HCT116 (cell line): Measurements from ENCODE around the gene TMEM79. TPM values are rescaled to one million over a fixed set of nuclear protein-coding genes. Genes with fewer than 3 reads are reported as not detected.

Source experiments
- ATAC-seq: fragments of 200-7000 bp; cut with Tn5 transposase; 2 replicates; pipeline ENCODE4 v1.9.1; 2020; ENCODE audit warnings: mild to moderate bottlenecking, moderate library complexity
- BruUV-seq: library from RNA; stranded (reverse); fragments of 400-500 nt; replicated peaks from 2 replicates; lab custom pipeline; 2021; lab: Mats Ljungman, UMichigan
- CTCF ChIA-PET: fragments of 300-600 bp; sonication (Branson Sonifier 250); formaldehyde crosslinking; loops from one replicate; lab custom pipeline; 2021; ENCODE audit warnings: antibody characterized with exemption; lab: Charles Lee
- POLR2A ChIA-PET: fragments of 300-600, 350-600 bp; sonication (Branson Sonifier 250); formaldehyde crosslinking; loops from one replicate; lab custom pipeline; 2021; ENCODE audit warnings: antibody characterized with exemption; lab: Charles Lee
- RAD21 ChIA-PET, 2 experiments: fragments of 300-600 bp; sonication (Branson Sonifier 250); formaldehyde crosslinking; loops; one replicate each; lab custom pipeline; 2023; ENCODE audit warnings: low total read pairs in 2 of 2; ENCODE audit not compliant: uncharacterized antibody in 2 of 2, unreplicated experiment in 2 of 2, low non-redundant PET in 1 of 2; lab: Charles Lee
- DNase-seq: peaks from one replicate; pipeline ENCODE4 v3.0.0-alpha.2; 2010; ENCODE audit warnings: low read depth, low spot score
- H2AFZ ChIP-seq: fragments of 200-600 bp; shearing (Covaris generic), sonication (generic); 2 replicates; pipeline ENCODE4 v1.6.1; 2017; ENCODE audit warnings: low read depth, mixed run types, mixed read lengths, antibody characterized with exemption, low read length; ENCODE audit not compliant: poor library complexity, severe bottlenecking
- H3K27ac ChIP-seq: 2 replicates; pipeline ENCODE4 v1.5.1; 2012; ENCODE audit warnings: low read depth, low read length
- H3K27me3 ChIP-seq: fragments of 200-600 bp; sonication (generic); 2 replicates; pipeline ENCODE4 v1.6.1; 2016; ENCODE audit warnings: mixed run types, low read length, mixed read lengths; ENCODE audit not compliant: insufficient read depth
- H3K36me3 ChIP-seq, 2 experiments: fragments of 200-500 bp in 1 of 2; fragments of 200-600 bp in 1 of 2; sonication (Bioruptor generic) in 1 of 2; sonication (generic) in 1 of 2; 2 replicates each; pipeline versions ENCODE4 v1.5.1 to v1.6.1; 2014 to 2016; ENCODE audit warnings: low read length in 2 of 2, inconsistent platforms in 1 of 2, mixed read lengths in 1 of 2, mixed run types in 1 of 2; ENCODE audit not compliant: insufficient read depth in 2 of 2, control insufficient read depth in 1 of 2
- H3K4me1 ChIP-seq, 2 experiments: fragments of 200-600 bp in 1 of 2; sonication (generic) in 1 of 2; 2 replicates each; pipeline versions ENCODE4 v1.5.1 to v1.6.1; 2012 to 2017; ENCODE audit warnings: low read length in 2 of 2, inconsistent platforms in 1 of 2, mild to moderate bottlenecking in 1 of 2, mixed read lengths in 1 of 2, mixed run types in 1 of 2, moderate library complexity in 1 of 2; ENCODE audit not compliant: insufficient read depth in 2 of 2, control insufficient read depth in 1 of 2
- H3K4me2 ChIP-seq: fragments of 200-600 bp; sonication (generic); 2 replicates; pipeline ENCODE4 v1.6.1; 2017; ENCODE audit warnings: mixed run types, low read length, mixed read lengths
- H3K4me3 ChIP-seq, 2 experiments: fragments of 200-600 bp in 1 of 2; sonication (generic) in 1 of 2; replicated peaks in 1 of 2; 2 replicates each; pipeline ENCODE4 v1.5.1; 2011 to 2016; ENCODE audit warnings: low read length in 2 of 2, control low read depth in 1 of 2, low read depth in 1 of 2, mild to moderate bottlenecking in 1 of 2, mixed read lengths in 1 of 2, mixed run types in 1 of 2
- H3K79me2 ChIP-seq: fragments of 200-600 bp; sonication (generic); 2 replicates; pipeline ENCODE4 v1.6.1; 2017; ENCODE audit warnings: mild to moderate bottlenecking, mixed run types, low read length, moderate library complexity, mixed read lengths; ENCODE audit not compliant: insufficient read depth
- H3K9ac ChIP-seq: fragments of 200-600 bp; sonication (generic); 2 replicates; pipeline ENCODE4 v1.6.1; 2016; ENCODE audit warnings: low read length, mixed read lengths
- H3K9me2 ChIP-seq: fragments of 200-600 bp; sonication (generic), shearing (Covaris generic); 2 replicates; pipeline ENCODE4 v1.6.1; 2017; ENCODE audit warnings: mixed run types, mild to moderate bottlenecking, moderate library complexity; ENCODE audit not compliant: insufficient read depth
- H3K9me3 ChIP-seq, 2 experiments: fragments of 200-500 bp in 1 of 2; fragments of 200-600 bp in 1 of 2; sonication (Bioruptor generic) in 1 of 2; sonication (generic) in 1 of 2; 2 replicates each; pipeline ENCODE4 v1.6.1; 2014 to 2017; ENCODE audit warnings: low read length in 2 of 2, mixed read lengths in 2 of 2, inconsistent platforms in 1 of 2, low read depth in 1 of 2, mild to moderate bottlenecking in 1 of 2, mixed run types in 1 of 2, moderate library complexity in 1 of 2; ENCODE audit not compliant: control insufficient read depth in 1 of 2, insufficient read depth in 1 of 2
- H4K20me1 ChIP-seq: fragments of 200-600 bp; sonication (generic), shearing (Covaris generic); 2 replicates; pipeline ENCODE4 v1.6.1; 2017; ENCODE audit warnings: mixed run types, mild to moderate bottlenecking, moderate library complexity; ENCODE audit not compliant: insufficient read depth
- CBX3 ChIP-seq: IDR thresholded peaks from 2 replicates; pipeline ENCODE4 v1.6.1; 2012; ENCODE audit warnings: low read depth
- CEBPB ChIP-seq: IDR thresholded peaks from 2 replicates; pipeline ENCODE4 v1.6.1; 2012; ENCODE audit warnings: low read depth
- CTCF ChIP-seq, 3 experiments: fragments of 200-600 bp in 1 of 3; sonication (generic) in 1 of 3; IDR thresholded peaks in 2 of 3; conservative IDR thresholded peaks in 1 of 3; 2 replicates each; pipeline ENCODE4 v1.5.1; 2012 to 2017; ENCODE audit warnings: low read depth in 2 of 3, low read length in 2 of 3, antibody characterized with exemption in 1 of 3, borderline replicate concordance in 1 of 3, control low read depth in 1 of 3, mild to moderate bottlenecking in 1 of 3, mixed read lengths in 1 of 3, mixed run types in 1 of 3, moderate library complexity in 1 of 3; ENCODE audit not compliant: insufficient read depth in 1 of 3
- EZH2 ChIP-seq: fragments of 200-600 bp; sonication (generic); IDR thresholded peaks from 2 replicates; pipeline ENCODE4 v1.6.1; 2017; ENCODE audit warnings: antibody characterized with exemption, mixed run types
- JUND ChIP-seq: IDR thresholded peaks from 2 replicates; pipeline ENCODE4 v1.6.1; 2012
- POLR2A ChIP-seq: IDR thresholded peaks from 2 replicates; pipeline ENCODE4 v1.7.0; 2011; ENCODE audit warnings: borderline replicate concordance; ENCODE audit not compliant: insufficient read depth, insufficient read length; ENCODE audit errors: extremely low read depth
- RAD21 ChIP-seq: IDR thresholded peaks from 2 replicates; pipeline ENCODE4 v1.6.1; 2012; ENCODE audit warnings: low read depth, mild to moderate bottlenecking
- intact Hi-C: fragments of 100-400 bp; cut with micrococcal nuclease; formaldehyde crosslinking; loops from 2 replicates; pipeline ENCODE4 v1.10.0; 2022
- total RNA-seq: library from RNA; stranded (reverse); gene quantifications from one replicate; pipeline ENCODE4 v1.2.1, GENCODE V29; 2021; ENCODE audit not compliant: unreplicated experiment

The TMEM79 gene
- total RNA-seq, 1 experiment from 2014 or later: 6.3 TPM

GRCh38 chr1:156336242-156336641 is 52.1 kb downstream of the TMEM79 start:
- H3K4me2 ChIP-seq: peak overlapping the region; percentile 86
- H3K36me3 ChIP-seq: peaks cover 43 to 44% of the 10 kb centered on the region in 2 experiments
- no peaks in the 10 kb centered on the region for H3K27me3 ChIP-seq
- POLR2A ChIA-PET: interaction anchor here (0.8 kb wide), 1 partner anchor 17 kb away, joined by 3 read pairs; no protein-coding TSS in a partner anchor
- BruUV-seq: no TSS peak
- H3K9me3 ChIP-seq: no peaks in the 10 kb centered on the region
- H3K27ac ChIP-seq: peak overlapping the region; percentile 78; the same call in 1 of the 2 replicates
- peak overlapping the region; percentile 91; the same call in 1 of the 2 replicates for H3K9ac ChIP-seq
- peaks cover 67% of the 10 kb centered on the region for H3K79me2 ChIP-seq
- CTCF ChIA-PET: no interaction called here
- intact Hi-C loops: no loop called here
- no peak overlapping the region for H2AFZ ChIP-seq
- peaks cover 29% of the 10 kb centered on the region; the same call in 1 of the 2 replicates for H4K20me1 ChIP-seq
- TF ChIP-seq POLR2A (no peak), CTCF (IDR thresholded peaks at IDR 0.05 in 2 of 3, conservative IDR thresholded peaks at IDR 0.05 in 1 of 3; ENCODE audit: borderline replicate concordance in 1 of 3, insufficient read depth in 1 of 3, low read depth in 2 of 3, low read length in 2 of 3) (peak in 2 of 3 experiments; percentile 41 to 57; a peak in 4 of 6 replicates)
- DNase-seq (peak; percentile 19), ATAC-seq (no peak)
- no peaks in the 10 kb centered on the region for H3K9me2 ChIP-seq
- H3K4me3 ChIP-seq: peak overlapping the region; percentile 75 to 98
- RAD21 ChIA-PET: no interaction called here
- H3K4me1 ChIP-seq: peaks cover 7 to 22% of the 10 kb centered on the region in 2 experiments

- DNase-seq: no peak
- ATAC-seq: peak; percentile 5
- H2AFZ ChIP-seq: no peak overlapping the region
- TF ChIP-seq JUND (no peak), POLR2A (no peak), CBX3 (no peak), CEBPB (no peak), EZH2 (no peak), RAD21 (no peak)
- CTCF ChIA-PET: interaction anchor here (0.9 to 1.1 kb wide), 2 partner anchors 15 to 18 kb away, joined by 3 to 4 read pairs; no protein-coding TSS in a partner anchor
- peak overlapping the region; percentile 86 for H3K4me2 ChIP-seq
- RAD21 ChIA-PET: no interaction called here
- intact Hi-C loops: no loop called here
- peak overlapping the region; percentile 91 for H3K9ac ChIP-seq
- no peaks in the 10 kb centered on the region for H3K27me3 ChIP-seq
- peaks cover 7 to 22% of the 10 kb centered on the region in 2 experiments for H3K4me1 ChIP-seq
- H3K36me3 ChIP-seq: peaks cover 36 to 41% of the 10 kb centered on the region in 2 experiments
- BruUV-seq: TSS peak; percentile 44
- peaks cover 58% of the 10 kb centered on the region for H3K79me2 ChIP-seq
- peak overlapping the region; percentile 75 to 98 for H3K4me3 ChIP-seq
- H3K9me3 ChIP-seq: no peaks in the 10 kb centered on the region
- peaks cover 26% of the 10 kb centered on the region; the same call in 1 of the 2 replicates for H4K20me1 ChIP-seq
- POLR2A ChIA-PET: interaction anchor here (0.7 to 1.3 kb wide), 2 partner anchors 15 to 23 kb away, joined by 3 read pairs; no protein-coding TSS in a partner anchor
- peak overlapping the region; percentile 78 for H3K27ac ChIP-seq
- no peaks in the 10 kb centered on the region for H3K9me2 ChIP-seq
Measured at GRCh38 chr1:156337052-156337887, 53.1 kb downstream of the TMEM79 start.
